GM18907 (cell line): ENCODE results near the gene TRAF6.
A peak's percentile ranks its signal among the peaks of the same experiment; 100 is the strongest.

Experiments used
- ATAC-seq: cut with Tn5 transposase; IDR thresholded peaks from one replicate; pipeline ENCODE4 v1.9.1; 2021; ENCODE audit warnings: mild to moderate bottlenecking, moderate library complexity; ENCODE audit not compliant: unreplicated experiment

TRAF6 gene

DNA sequence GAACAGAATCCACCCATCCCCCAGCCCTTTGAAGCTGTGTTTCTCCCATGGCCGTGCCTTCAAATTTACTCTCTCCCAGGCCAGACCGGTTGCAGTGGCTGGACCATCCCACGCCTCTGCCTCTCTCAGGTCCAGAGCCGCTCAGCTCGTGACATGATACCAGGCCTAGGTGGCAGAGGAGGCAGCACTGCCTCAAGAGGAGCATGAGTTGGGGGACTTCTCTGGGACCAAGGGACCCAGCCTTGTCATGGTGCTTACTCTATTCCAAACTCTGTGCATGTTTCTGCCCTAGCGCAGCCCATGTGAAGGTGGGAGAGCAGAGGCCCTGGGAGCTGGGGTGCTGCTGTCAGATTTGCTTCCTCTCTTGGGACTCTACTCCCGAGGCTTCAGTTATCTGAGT is 51.0 kb downstream of the TRAF6 start:
- ATAC-seq: no peak

GRCh38 chr11:36458129-36458915 is 51.8 kb downstream of the TRAF6 start:
- ATAC-seq: no peak

- no peak for ATAC-seq
Observed at GRCh38 chr11:36456156-36456555, 53.9 kb downstream of the TRAF6 start.

DNA sequence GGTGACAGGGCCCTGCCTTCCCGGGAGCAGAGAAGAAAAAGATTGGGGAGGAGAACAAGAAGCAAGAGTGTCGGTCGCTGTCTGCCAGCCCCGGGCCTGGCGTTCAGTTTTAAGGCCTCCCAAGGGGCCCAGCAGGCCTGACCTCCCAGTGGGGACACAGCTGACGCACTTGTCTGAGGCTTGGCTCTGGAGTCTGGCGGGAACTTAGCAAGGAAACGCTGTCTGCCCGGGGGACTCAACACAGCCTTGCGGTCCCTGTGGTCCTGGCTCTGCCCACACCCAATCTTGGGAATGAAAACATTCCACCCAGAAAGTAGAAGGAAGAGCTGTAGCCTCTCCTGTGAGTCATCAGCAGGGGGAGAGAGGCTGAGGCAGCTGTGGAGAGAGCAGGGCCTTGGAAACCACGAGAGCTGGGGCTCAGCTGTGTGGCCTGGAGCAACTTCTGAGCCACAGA is 54.4 kb downstream of the TRAF6 start:
- ATAC-seq: no peak

DNA sequence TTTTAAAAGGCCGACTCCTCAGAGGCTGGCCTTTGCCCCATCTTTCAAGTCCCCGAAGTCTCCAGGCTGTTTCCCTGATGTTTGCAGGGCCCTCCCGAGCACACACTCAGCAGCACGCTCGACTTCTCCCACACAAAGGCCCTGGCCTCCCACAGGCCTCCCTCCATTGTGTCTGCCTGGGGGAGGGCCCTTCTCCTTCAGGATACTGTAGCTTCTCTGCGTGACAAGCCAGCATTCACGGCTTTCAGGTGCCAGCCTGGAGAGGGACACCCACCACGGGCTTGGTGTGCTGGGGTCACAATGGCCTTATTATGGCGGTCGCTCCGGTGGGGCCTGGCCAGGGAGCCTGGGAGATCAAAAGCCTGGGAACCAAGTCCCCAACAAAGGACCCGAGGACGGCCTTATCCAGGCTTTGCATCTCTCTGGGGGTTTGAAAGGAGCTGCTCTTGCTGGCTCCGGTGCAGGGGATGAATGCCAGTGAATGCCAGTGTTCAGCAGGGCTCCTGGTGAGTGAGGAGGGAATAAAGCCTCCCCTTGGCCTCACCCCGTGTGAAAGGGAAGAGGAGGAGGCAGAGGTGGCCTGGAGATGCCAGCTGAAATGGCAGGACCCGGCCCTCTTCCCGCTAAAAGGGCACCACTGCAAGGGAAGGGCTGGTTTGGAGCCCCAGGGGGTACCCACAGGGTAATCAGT is 55.0 kb downstream of the TRAF6 start:
- no peak for ATAC-seq

DNA sequence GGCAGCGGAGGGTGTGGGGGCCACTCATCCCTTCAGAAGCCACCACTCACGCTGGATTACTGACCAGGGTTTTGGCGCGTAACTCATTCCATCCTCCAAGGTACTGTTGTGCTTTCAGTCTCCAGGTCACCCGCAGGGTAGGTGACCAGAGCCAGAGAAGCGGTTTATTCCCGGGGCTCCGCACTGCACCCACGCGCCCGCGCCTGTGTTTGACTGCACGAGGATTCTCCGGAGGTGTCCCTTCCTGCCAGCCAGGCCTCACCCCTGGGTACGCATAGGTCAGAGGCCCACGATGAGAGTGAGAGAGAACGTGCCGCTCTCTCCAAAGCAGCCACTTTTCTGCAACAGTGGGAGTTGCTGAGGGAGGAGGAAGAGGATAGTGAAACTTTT is 55.5 kb downstream of the TRAF6 start:
- ATAC-seq: no peak

DNA sequence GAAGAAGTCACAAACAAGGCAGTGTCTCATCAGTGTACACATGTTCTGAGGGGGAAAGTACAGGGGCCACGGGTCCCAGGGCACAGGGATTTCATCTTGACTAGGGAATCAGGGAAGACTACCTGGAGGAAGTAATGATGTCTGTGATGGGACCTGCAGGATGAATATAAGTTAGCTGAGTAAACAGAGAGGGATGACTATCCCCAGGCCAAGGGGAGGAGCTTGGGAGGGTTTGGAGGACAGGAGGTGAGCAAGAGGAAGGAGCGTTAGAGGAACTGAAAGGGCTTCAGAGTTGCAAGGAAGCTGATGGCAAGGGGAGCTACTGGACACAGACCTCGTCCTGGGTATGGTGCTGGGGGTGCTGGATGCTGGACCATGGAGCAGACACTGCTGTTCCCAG is 56.4 kb downstream of the TRAF6 start:
- no peak for ATAC-seq

DNA sequence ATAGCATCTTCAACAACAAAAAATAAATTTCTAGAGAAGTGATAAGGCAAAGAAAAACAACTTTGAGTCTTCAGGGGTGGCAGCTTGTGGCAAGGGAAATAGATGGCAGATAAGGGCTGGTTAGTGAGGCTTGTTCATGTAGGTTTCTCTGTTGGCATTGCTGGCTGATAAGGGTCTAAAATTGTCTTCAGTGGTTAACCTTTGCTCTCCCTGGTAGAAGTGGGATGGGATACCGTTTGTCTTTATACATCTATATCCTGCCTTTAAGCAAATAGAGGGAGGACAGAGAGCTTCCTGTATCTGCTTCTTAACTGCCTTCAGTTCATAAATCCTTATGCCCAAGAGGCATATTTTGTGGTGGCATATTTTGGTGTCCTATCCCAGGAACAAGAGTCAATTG is 57.1 kb downstream of the TRAF6 start:
- ATAC-seq: no peak

GRCh38 chr11:36452236-36452940 is 57.7 kb downstream of the TRAF6 start:
- no peak for ATAC-seq

DNA sequence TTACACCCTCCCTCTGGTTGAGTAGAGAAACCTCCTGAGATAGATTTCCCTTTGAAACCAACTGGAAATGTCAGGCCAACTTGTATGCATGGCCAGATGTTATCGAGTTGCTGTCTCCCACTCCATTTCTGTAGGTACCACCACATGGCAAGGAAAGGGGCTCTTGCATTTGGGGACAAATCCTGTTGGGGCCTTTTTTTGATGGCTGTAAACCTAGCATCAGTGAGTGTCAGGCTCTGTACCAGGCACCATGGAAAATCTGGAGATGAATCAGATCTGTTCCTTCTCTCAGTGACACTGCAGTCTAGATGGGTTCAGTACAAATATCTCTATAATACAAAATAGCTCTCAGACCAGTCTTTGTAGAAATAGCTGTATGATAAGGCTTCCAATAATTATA is 58.4 kb downstream of the TRAF6 start:
- ATAC-seq: no peak

GRCh38 chr11:36451045-36451444 is 59.0 kb downstream of the TRAF6 start:
- no peak for ATAC-seq

DNA sequence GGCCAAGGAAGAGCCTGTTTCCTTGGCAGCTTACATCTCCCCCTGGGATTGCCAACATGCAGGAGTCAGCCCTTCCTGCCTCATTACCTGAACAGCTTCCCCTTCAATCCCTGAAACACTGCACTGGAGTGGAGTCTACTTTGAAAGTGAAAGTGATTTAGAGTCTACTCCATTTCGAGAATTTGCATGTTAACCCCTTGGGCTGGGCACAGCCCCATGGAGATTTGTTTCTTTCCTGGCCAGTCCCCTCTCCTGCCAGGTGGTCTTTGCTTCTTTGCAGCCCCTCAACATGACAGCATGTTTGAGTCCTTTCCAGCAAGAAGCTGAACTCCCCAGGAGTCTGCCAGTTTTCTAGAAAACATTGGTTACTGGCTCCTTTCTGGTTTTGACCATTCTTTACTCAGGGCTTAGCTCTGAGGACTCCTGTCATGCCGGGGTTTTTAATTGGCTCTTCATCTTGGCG is 59.9 kb downstream of the TRAF6 start:
- peak; percentile 69 for ATAC-seq

GRCh38 chr11:36449561-36450096 is 60.4 kb downstream of the TRAF6 start:
- peak; percentile 21 for ATAC-seq

DNA sequence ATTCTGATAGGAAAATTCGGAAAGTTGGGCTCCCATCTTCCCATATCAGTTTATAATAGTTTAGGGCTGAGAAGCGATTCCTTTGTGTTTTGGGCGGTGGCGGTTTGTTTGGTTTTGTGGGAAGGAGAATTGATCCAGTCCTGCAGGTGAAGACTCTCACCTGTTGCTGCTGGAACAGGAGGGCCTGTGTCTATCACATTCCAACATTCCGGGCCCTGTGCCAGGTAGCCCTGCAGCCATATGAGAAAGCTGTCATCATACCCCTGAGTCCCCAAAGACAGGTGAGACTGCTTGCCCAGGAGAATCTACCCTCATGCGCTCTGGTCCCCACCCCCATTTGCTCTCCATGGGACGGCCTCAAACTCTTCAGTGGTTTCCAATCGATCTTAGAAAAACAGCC is 62.1 kb downstream of the TRAF6 start:
- no peak for ATAC-seq

DNA sequence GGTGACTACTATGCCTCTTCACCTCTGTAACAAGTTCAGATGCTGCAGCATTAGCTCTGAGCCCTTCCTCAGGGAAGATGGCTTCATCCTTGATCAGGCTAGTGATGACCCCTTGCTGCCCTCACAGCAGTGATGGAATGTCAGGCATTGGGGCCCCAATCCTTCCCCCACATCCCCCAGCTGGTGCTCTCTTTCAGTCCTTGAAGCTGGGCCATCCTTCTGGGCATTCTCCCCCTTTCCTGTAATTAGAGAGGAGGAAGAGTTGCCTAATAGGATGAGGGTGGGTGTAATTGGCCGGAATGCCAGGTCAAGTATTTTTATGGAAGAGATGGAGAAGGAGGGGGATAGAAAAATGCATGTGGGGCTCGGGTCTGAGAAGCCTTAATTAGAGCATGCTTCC is 62.6 kb downstream of the TRAF6 start:
- no peak for ATAC-seq

DNA sequence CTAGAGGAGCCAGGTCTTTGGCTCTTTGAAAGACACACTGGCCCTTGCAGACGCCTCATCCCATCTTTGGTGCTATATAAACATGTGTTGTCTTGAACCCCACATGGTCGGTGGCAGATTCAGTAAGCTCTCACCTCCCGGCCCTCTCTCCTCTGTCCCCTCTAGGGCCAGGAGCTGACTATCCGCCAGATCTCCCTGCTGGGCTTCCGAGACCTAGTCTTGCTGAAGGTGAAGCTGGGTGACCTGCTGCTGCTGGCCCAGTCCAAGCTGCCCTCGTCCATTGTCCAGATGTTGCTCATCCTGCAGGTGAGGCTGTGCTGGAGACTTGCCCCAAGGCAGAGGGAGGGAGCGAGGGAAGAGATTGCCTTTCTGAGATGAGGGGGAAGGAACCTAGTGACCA is 63.9 kb downstream of the TRAF6 start:
- ATAC-seq: no peak

- ATAC-seq: no peak
Observed at GRCh38 chr11:36443661-36444060, 66.4 kb downstream of the TRAF6 start.

DNA sequence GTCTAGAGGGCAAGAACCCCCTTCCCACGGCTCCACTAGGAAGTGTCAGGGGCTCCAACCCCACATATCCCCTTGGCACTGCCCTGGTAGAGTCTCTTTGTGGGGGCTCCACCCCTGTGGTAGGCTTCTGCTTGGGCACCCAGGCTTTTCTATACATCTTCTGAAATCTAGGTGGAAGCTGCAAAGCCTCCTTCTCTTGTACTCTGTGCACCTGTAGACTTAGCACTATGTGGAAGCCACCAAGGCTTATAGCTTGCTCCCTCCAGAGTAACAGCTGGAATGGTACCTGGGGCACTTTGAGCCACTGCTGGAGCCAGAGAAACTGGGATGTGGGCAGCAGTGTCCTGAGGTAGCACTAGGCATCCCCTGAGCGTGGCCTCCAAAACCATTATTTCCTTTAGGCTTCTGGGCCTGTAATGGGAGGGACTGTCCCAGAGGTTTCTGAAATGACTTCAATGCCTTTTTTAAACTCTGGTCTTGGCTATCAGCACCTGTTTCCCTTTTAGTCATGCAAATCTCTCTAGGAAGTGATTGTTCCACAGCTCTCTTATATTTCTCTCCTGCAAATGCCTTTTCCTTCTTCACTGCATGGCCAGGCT is 68.4 kb downstream of the TRAF6 start:
- ATAC-seq: peak; percentile 95

DNA sequence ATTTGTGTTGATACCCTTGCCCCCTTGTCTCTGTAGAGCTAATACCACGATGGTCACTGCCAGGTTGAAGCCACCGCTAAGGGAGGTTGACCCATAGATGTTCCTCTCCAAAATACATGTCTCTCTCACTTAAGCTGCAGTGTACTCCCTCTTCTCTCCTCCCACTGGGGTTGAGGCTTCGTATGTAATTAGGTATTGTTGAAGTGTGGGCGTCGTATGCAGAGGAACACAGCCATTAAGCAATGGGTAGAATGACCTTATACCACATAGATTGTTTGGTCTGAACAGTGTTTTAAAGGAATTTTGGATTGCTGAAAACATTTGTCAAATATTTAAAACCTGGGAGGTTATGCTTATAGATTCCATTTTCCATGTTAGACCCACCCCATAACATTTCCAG is 71.9 kb downstream of the TRAF6 start:
- ATAC-seq: no peak

- ATAC-seq: no peak
Observed at GRCh38 chr11:36437413-36437812, 72.7 kb downstream of the TRAF6 start.
